Measurements from ENCODE around the gene SCRN1. TPM values are rescaled to one million over a fixed set of nuclear protein-coding genes. Genes with fewer than 3 reads are reported as not detected.

SCRN1 gene
- total RNA-seq, 1 experiment from 2014 or later = 96.2 TPM

DNA sequence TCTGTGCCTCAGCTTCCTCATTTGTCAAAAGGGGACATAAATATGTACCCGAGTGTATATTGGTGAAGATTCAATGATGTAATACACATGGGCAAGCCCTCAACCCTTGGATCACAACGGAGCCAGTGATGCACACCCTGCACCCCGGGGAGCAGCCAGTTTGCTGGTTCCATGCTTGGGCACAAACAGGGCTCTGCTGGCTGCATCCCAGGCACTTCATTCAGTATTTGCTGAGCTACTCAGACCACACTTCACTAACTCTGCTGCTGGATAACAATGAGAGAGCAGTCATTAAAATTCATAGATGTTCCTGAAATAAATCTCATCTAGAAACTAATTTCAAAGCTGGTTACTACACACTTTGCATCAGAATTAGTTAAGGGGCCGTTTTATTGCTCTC, 72.0 kb downstream of the SCRN1 start (continued):
- TF ChIP-seq CTCF (IDR thresholded peaks at IDR 0.05) (no peak), ZNF232 (CRISPR knock-in tag; IDR thresholded peaks at IDR 0.05) (no peak), SMAD4 (CRISPR knock-in tag; IDR thresholded peaks at IDR 0.05) (no peak), SP1 (CRISPR knock-in tag; conservative IDR thresholded peaks at IDR 0.05) (no peak), ERG (CRISPR knock-in tag; IDR thresholded peaks at IDR 0.05) (no peak), KAT7 (CRISPR knock-in tag; IDR thresholded peaks at IDR 0.05; ENCODE audit: borderline replicate concordance) (no peak), E2F4 (CRISPR knock-in tag; IDR thresholded peaks at IDR 0.05; ENCODE audit: borderline replicate concordance, low read depth) (no peak)
- TF ChIP-seq, protein P1, sequence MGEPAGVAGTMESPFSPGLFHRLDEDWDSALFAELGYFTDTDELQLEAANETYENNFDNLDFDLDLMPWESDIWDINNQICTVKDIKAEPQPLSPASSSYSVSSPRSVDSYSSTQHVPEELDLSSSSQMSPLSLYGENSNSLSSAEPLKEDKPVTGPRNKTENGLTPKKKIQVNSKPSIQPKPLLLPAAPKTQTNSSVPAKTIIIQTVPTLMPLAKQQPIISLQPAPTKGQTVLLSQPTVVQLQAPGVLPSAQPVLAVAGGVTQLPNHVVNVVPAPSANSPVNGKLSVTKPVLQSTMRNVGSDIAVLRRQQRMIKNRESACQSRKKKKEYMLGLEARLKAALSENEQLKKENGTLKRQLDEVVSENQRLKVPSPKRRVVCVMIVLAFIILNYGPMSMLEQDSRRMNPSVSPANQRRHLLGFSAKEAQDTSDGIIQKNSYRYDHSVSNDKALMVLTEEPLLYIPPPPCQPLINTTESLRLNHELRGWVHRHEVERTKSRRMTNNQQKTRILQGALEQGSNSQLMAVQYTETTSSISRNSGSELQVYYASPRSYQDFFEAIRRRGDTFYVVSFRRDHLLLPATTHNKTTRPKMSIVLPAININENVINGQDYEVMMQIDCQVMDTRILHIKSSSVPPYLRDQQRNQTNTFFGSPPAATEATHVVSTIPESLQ (CRISPR knock-in tag; IDR thresholded peaks at IDR 0.05) = no peak

DNA sequence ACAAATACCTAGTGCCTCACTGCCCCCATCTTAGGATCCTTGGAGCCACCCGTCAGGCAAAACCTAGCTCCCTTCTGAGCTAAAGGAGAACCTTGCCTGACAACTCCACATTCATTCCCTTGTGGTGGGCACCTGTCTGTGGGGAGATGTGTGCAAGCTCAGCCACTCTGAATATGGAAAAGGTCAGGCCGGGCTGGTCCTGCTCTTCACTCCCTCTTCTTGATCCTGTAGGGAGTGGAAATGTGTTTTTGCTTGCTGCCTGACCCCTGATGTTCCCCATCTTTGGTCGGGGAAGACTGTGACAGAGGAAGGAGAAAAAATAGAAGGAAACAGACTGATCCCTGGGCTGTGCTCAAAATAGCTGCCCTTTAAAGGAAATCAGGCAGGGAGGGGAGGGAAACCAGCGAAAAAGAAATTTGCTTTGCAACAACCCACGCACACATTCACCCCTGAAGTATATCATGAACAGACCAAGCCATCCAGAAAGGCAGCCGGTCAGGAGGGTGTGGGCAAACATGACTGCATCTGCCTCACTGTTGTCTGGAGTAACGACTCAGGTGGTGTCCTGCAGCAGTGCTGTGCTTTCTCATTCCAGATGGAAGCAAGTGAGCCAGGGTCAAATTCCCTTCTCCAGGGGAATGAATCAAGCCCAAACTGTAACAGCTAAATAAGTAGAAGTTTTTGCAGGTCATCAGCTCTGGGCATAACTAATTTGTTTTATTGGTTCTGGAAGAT, 74.0 kb downstream of the SCRN1 start:
- ATAC-seq = peak; percentile 53
- no peaks in the 10 kb centered on the region for H3K9me3 Mint-ChIP-seq
- ChIA-PET CTCF (no interaction called here), POLR2A (no interaction called here)
- DNase-seq (ENCODE audit: low spot score) = no peak
- H3K27me3 Mint-ChIP-seq (ENCODE audit: low read depth) = no peaks in the 10 kb centered on the region
- peaks cover 5% of the 10 kb centered on the region; the same call in 1 of the 2 replicates for H3K36me3 Mint-ChIP-seq
- H3K4me3 Mint-ChIP-seq = no peak overlapping the region
- no peaks in the 10 kb centered on the region for H3K4me1 Mint-ChIP-seq
- H3K27ac Mint-ChIP-seq = no peak overlapping the region
- TF ChIP-seq RELA (CRISPR knock-in tag; IDR thresholded peaks at IDR 0.05; ENCODE audit: borderline replicate concordance) = no peak
- TF ChIP-seq JAZF1 (CRISPR knock-in tag; IDR thresholded peaks at IDR 0.05) = no peak
- TF ChIP-seq ZNF219 (CRISPR knock-in tag; IDR thresholded peaks at IDR 0.05; ENCODE audit: borderline replicate concordance) = no peak
- TF ChIP-seq, protein P2, sequence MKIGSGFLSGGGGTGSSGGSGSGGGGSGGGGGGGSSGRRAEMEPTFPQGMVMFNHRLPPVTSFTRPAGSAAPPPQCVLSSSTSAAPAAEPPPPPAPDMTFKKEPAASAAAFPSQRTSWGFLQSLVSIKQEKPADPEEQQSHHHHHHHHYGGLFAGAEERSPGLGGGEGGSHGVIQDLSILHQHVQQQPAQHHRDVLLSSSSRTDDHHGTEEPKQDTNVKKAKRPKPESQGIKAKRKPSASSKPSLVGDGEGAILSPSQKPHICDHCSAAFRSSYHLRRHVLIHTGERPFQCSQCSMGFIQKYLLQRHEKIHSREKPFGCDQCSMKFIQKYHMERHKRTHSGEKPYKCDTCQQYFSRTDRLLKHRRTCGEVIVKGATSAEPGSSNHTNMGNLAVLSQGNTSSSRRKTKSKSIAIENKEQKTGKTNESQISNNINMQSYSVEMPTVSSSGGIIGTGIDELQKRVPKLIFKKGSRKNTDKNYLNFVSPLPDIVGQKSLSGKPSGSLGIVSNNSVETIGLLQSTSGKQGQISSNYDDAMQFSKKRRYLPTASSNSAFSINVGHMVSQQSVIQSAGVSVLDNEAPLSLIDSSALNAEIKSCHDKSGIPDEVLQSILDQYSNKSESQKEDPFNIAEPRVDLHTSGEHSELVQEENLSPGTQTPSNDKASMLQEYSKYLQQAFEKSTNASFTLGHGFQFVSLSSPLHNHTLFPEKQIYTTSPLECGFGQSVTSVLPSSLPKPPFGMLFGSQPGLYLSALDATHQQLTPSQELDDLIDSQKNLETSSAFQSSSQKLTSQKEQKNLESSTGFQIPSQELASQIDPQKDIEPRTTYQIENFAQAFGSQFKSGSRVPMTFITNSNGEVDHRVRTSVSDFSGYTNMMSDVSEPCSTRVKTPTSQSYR (CRISPR knock-in tag; IDR thresholded peaks at IDR 0.05) = no peak
- no peak for TF ChIP-seq E2F4 (CRISPR knock-in tag; IDR thresholded peaks at IDR 0.05; ENCODE audit: borderline replicate concordance, low read depth)
- TF ChIP-seq GRHL2 (CRISPR knock-in tag; IDR thresholded peaks at IDR 0.05; ENCODE audit: insufficient replicate concordance, severe bottlenecking) = no peak
- TF ChIP-seq GABPB1 (CRISPR knock-in tag; IDR thresholded peaks at IDR 0.05) = no peak
- TF ChIP-seq FOXJ3 (CRISPR knock-in tag; IDR thresholded peaks at IDR 0.05; ENCODE audit: borderline replicate concordance) = no peak
- TF ChIP-seq MAX (CRISPR knock-in tag; IDR thresholded peaks at IDR 0.05) = no peak
- TF ChIP-seq TEAD4 (CRISPR knock-in tag; IDR thresholded peaks at IDR 0.05) = no peak
- TF ChIP-seq SMAD3 (CRISPR knock-in tag; IDR thresholded peaks at IDR 0.05; ENCODE audit: borderline replicate concordance) = no peak
- TF ChIP-seq TEAD1 (CRISPR knock-in tag; IDR thresholded peaks at IDR 0.05) = no peak
- no peak for TF ChIP-seq NR1H2 (CRISPR knock-in tag; IDR thresholded peaks at IDR 0.05)
- no peak for TF ChIP-seq ATF2 (CRISPR knock-in tag; IDR thresholded peaks at IDR 0.05; ENCODE audit: borderline replicate concordance, low read depth)
- TF ChIP-seq ZNF423 (CRISPR knock-in tag; IDR thresholded peaks at IDR 0.05) = no peak
